ENCODE results near the gene SLC23A2. TPM values are rescaled to one million over a fixed set of nuclear protein-coding genes. Genes with fewer than 3 reads are reported as not detected.
"Not testable (repeated sequence)": the region's sequence is repeated elsewhere in the genome, so short reads cannot be mapped to it uniquely, and the experiment has no call there.

SLC23A2 gene
- total RNA-seq, 1 donor from 2014 or later: 58.8 TPM

- DNase-seq (ENCODE audit: low spot score): no peak
Observed at GRCh38 chr20:4936392-4936850, 64.9 kb downstream of the SLC23A2 start.

GRCh38 chr20:4932061-4932460, 69.2 kb downstream of the SLC23A2 start:
- no peak for DNase-seq (ENCODE audit: low spot score)

GRCh38 chr20:4929686-4930397, 71.5 kb downstream of the SLC23A2 start:
- DNase-seq (ENCODE audit: low spot score): no peak

GRCh38 chr20:4926531-4927156, 74.7 kb downstream of the SLC23A2 start:
- DNase-seq (ENCODE audit: low spot score): no peak

GRCh38 chr20:4925842-4926530, 75.3 kb downstream of the SLC23A2 start:
- peak; percentile 78 for DNase-seq (ENCODE audit: low spot score)

GRCh38 chr20:4924446-4924845, 76.9 kb downstream of the SLC23A2 start:
- no peak for DNase-seq (ENCODE audit: low spot score)

GRCh38 chr20:4924032-4924431, 77.3 kb downstream of the SLC23A2 start:
- DNase-seq (ENCODE audit: low spot score): no peak

GRCh38 chr20:4922186-4922585, 79.1 kb downstream of the SLC23A2 start:
- no peak for DNase-seq (ENCODE audit: low spot score)

GRCh38 chr20:4921271-4921670, 80.0 kb downstream of the SLC23A2 start:
- not testable (repeated sequence) for DNase-seq (ENCODE audit: low spot score)

- no peak for DNase-seq (ENCODE audit: low spot score)
Observed at GRCh38 chr20:4920655-4921054, 80.7 kb downstream of the SLC23A2 start.

GRCh38 chr20:4920131-4920530, 81.2 kb downstream of the SLC23A2 start:
- no peak for DNase-seq (ENCODE audit: low spot score)

- no peak for DNase-seq (ENCODE audit: low spot score)
Observed at GRCh38 chr20:4919047-4919704, 82.1 kb downstream of the SLC23A2 start.

- DNase-seq (ENCODE audit: low spot score): no peak
Observed at GRCh38 chr20:4918473-4918872, 82.8 kb downstream of the SLC23A2 start.

- no peak for DNase-seq (ENCODE audit: low spot score)
Observed at GRCh38 chr20:4916971-4917881, 84.1 kb downstream of the SLC23A2 start.

- DNase-seq (ENCODE audit: low spot score): no peak
Observed at GRCh38 chr20:4913147-4913546, 88.2 kb downstream of the SLC23A2 start.

- no peak for DNase-seq (ENCODE audit: low spot score)
Observed at GRCh38 chr20:4912380-4913142, 88.7 kb downstream of the SLC23A2 start.

GRCh38 chr20:4910951-4911350, 90.4 kb downstream of the SLC23A2 start:
- no peak for DNase-seq (ENCODE audit: low spot score)

GRCh38 chr20:4905613-4906012, 95.7 kb downstream of the SLC23A2 start:
- DNase-seq (ENCODE audit: low spot score): no peak

- no peak for DNase-seq (ENCODE audit: low spot score)
Observed at GRCh38 chr20:4905195-4905594, 96.1 kb downstream of the SLC23A2 start.

GRCh38 chr20:4904127-4904860, 97.0 kb downstream of the SLC23A2 start:
- no peak for DNase-seq (ENCODE audit: low spot score)
